HCT116 (cell line): ENCODE results near the gene LIN9.
"Not testable (repeated sequence)": the region's sequence is repeated elsewhere in the genome, so short reads cannot be mapped to it uniquely, and the experiment has no call there.

Experiments used
- ATF3 ChIP-seq: IDR thresholded peaks from 2 replicates; pipeline ENCODE4 v1.6.1; 2012
- CEBPB ChIP-seq: IDR thresholded peaks from 2 replicates; pipeline ENCODE4 v1.6.1; 2012; ENCODE audit warnings: low read depth
- CTCF ChIP-seq, 3 experiments: fragments of 200-600 bp in 1 of 3; sonication (generic) in 1 of 3; IDR thresholded peaks in 2 of 3; conservative IDR thresholded peaks in 1 of 3; 2 replicates each; pipeline ENCODE4 v1.5.1; 2012 to 2017; ENCODE audit warnings: low read depth in 2 of 3, low read length in 2 of 3, antibody characterized with exemption in 1 of 3, borderline replicate concordance in 1 of 3, control low read depth in 1 of 3, mild to moderate bottlenecking in 1 of 3, mixed read lengths in 1 of 3, mixed run types in 1 of 3, moderate library complexity in 1 of 3; ENCODE audit not compliant: insufficient read depth in 1 of 3
- EZH2 ChIP-seq: fragments of 200-600 bp; sonication (generic); IDR thresholded peaks from 2 replicates; pipeline ENCODE4 v1.6.1; 2017; ENCODE audit warnings: antibody characterized with exemption, mixed run types
- EZH2phosphoT487 ChIP-seq: fragments of 200-600 bp; IDR thresholded peaks from 2 replicates; pipeline ENCODE4 v1.6.1; 2018; ENCODE audit warnings: antibody characterized with exemption, borderline replicate concordance
- FOSL1 ChIP-seq: IDR thresholded peaks from 2 replicates; pipeline ENCODE4 v1.6.1; 2012; ENCODE audit warnings: low read depth
- JUND ChIP-seq: IDR thresholded peaks from 2 replicates; pipeline ENCODE4 v1.6.1; 2012
- POLR2A ChIP-seq: IDR thresholded peaks from 2 replicates; pipeline ENCODE4 v1.7.0; 2011; ENCODE audit warnings: borderline replicate concordance; ENCODE audit not compliant: insufficient read depth, insufficient read length; ENCODE audit errors: extremely low read depth
- POLR2AphosphoS5 ChIP-seq: IDR thresholded peaks from 2 replicates; pipeline ENCODE4 v1.6.1; 2011; ENCODE audit warnings: mild to moderate bottlenecking, low read depth, low read length, moderate library complexity
- REST ChIP-seq: IDR thresholded peaks from 2 replicates; pipeline ENCODE4 v1.6.1; 2012; ENCODE audit warnings: low read depth
- TCF7L2 ChIP-seq: IDR thresholded peaks from 2 replicates; pipeline ENCODE4 v1.7.0; 2011; ENCODE audit warnings: borderline replicate concordance, inconsistent platforms; ENCODE audit not compliant: insufficient read depth, insufficient read length; ENCODE audit errors: extremely low read depth
- ZFX ChIP-seq: fragments of 450-650 bp; IDR thresholded peaks from 2 replicates; pipeline ENCODE4 v1.6.1; 2017
- ZNF274 ChIP-seq: fragments of 200-500 bp; sonication (Bioruptor generic); IDR thresholded peaks from 2 replicates; pipeline ENCODE4 v1.6.1; 2014; ENCODE audit warnings: mild to moderate bottlenecking, low read depth, low read length, inconsistent platforms

GRCh38 chr1:226272233-226272902, 36.6 kb downstream of the LIN9 start:
- TF ChIP-seq CTCF (IDR thresholded peaks at IDR 0.05 in 2 of 3, conservative IDR thresholded peaks at IDR 0.05 in 1 of 3; ENCODE audit: borderline replicate concordance in 1 of 3, insufficient read depth in 1 of 3, low read depth in 2 of 3, low read length in 2 of 3); ATF3; POLR2AphosphoS5; REST; ZFX; CEBPB; JUND; EZH2phosphoT487; POLR2A; EZH2; ZNF274; TCF7L2; FOSL1: not testable (repeated sequence)
